ENCODE data around the gene SEPTIN1.

The SEPTIN1 gene

DNA sequence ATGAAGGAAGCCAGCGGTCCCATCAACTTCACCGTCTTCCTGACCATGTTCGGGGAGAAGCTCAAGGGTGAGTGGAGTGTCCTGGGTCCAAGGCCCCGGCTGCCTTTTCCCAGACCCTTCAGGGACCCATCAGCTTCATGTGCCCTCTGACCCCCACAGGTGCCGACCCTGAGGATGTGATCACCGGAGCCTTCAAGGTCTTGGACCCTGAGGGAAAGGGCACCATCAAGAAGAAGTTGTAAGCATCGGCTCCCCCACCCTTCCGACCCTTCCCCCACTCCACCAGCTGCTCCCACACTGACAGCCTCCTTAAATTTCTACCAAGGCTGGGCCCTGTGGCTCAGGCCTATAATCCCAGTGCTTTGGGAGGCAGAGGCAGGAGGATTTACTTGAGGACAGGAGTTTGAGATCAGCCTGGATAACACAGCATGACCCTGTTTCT lies 5.9 kb downstream of the SEPTIN1 start:
- DNase-seq, result no peak

DNA sequence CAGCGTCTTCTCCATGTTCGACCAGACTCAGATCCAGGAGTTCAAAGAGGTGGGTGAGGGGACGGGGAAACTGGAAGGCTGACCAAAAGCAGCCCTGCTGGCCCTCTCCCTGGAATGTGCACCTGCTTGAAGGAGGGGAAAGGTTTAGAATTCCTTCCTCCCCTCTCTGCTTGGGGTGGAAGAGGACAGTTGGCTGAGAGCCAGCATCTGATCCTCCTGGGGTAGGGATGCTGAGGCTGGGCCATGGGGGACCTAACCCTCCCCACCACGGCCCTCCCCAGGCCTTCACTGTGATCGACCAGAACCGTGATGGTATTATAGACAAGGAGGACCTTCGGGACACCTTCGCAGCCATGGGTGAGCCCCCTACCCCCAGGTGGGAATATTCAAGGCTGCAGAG lies 6.5 kb downstream of the SEPTIN1 start:
- DNase-seq, result no peak

DNA sequence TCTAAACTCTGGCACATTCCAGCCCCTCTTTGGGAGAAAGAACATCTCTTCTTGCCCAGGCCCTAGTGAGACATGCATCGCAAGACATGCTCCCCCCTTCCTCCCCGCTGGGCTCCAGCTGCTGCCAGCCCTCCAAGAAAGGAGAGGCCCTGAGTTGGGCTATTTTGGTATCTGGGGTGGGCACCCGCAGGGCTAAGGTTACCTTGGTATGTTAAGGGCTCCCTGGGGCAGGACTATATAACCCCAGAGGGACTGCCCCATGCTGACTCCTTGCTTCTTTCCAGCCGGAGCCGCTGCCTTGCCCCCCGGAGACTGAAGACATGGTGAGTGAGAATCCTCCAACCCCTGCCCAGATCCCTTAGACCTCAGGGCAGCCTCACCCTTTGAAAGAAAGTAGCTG lies 7.8 kb downstream of the SEPTIN1 start, which contains the start of gene MYL11:
Gene MYL11 (plus strand): TSS at position 265 of the 400 bp plus-strand sequence. CDS start 56 bp downstream, at position 321.
- DNase-seq, result no peak

DNA sequence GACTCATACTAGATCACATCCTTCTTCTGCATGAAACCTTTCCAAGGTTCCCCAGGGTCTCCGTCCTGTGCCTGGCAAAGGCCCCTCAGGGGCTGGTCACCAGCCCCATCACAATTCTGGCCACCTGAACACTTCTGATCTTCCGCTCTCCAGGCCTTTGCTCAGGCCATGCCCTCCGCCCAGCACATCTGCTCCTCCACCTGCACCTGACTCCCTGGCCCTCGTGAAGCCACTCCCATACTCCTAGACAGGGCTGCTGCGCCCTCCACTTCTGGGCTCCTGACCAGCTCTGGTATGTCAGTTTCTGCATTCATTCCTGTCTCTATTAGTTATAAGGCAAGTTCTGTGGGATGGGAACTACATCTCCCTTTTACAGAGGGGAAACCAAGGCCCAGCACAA lies 9.6 kb downstream of the SEPTIN1 start:
- no peak for DNase-seq

DNA sequence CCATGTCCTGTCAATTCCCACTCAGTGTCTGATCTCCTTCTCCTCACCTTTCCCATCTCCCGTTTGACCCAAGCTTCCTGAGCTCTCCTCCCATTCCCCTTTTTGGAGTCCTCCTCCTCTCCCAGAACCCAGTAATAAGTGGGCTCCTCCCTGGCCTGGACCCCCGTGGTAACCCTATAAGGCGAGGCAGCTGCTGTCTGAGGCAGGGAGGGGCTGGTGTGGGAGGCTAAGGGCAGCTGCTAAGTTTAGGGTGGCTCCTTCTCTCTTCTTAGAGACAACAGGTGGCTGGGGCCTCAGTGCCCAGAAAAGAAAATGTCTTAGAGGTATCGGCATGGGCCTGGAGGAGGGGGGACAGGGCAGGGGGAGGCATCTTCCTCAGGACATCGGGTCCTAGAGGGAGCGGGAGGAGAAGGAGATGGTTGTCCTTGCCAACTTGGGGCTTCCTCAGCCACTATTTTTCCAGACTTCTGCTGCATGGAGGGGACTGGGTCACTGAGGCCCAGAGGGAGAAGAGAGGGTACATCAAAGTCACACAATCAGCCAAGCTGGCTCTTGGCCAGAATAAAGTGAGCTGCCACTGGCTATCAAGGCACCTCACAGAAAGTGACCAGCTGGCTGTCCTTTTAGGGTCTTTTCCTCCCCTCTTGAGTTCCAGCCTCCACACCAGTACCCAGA lies 10.2 kb downstream of the SEPTIN1 start:
- no peak for DNase-seq

DNA sequence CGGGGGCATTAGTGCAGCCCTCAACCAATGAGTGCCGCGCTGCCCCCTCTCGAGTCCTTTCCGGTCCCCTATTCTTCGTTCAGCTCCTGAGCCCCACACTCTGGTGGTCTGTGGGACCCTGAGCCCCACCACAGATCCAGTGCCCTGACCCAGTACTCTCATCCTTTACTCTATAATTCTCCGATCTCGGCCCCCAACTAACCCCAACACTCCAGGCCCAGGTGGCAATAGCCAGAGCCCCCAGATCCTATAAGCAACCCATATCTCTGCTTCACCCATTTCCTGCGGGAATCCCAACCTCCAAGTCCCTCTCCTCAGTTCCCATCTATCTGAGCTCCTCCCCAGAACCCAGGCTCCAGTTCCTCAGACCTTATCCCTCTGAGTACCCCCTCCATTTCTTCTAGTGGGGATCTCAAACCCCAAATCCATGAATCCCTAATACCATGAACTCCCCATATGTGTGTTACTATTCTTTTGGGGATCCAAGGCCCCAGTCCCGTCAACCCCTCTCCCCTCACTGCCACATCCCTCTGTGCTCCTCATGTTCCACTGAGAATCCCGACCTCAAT lies 11.0 kb downstream of the SEPTIN1 start:
- no peak for DNase-seq

DNA sequence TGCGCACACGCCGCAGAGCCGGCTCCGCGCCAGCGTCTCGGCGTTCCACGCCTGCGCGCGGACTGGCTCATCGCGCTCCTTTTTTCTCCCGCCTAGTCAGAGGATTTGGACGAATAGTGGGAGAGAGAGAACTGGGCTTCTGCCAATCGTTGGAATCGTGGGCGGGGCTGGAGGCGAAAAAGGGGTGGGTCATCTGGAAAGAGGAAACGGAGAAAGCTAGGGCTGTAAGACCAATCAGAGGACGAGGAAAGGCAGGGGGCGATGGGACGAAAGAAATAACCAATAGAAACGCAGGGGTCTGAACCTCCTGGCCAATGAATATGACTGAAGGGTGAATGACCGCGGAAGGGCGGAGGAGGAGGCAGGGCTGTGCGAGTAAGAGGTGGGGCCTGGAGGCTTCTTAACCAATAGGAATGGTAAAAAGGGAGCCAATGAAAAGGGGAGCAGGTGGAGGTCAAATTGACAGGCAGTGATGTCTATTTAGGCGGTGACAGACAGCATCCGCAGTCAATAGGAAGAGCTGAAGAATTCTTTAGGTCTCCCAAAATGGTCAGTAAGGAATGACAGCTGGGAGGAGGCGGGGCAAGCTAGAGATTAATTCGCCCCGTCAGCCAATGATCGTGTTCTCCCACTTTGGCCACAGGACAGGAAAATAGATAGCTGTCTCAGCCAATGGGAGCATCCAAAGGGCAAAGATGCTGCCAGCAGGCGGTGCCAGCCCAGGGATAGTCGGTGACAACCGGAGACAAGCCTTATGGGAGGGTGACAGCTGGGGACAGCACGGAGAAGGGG lies 11.7 kb downstream of the SEPTIN1 start, which contains the start of gene TBC1D10B:
Gene TBC1D10B (minus strand): TSS at position 39 of the 792 bp plus-strand sequence. CDS start 311 bp downstream, outside the sequence.
- peak; percentile 99 to 100 for DNase-seq

DNA sequence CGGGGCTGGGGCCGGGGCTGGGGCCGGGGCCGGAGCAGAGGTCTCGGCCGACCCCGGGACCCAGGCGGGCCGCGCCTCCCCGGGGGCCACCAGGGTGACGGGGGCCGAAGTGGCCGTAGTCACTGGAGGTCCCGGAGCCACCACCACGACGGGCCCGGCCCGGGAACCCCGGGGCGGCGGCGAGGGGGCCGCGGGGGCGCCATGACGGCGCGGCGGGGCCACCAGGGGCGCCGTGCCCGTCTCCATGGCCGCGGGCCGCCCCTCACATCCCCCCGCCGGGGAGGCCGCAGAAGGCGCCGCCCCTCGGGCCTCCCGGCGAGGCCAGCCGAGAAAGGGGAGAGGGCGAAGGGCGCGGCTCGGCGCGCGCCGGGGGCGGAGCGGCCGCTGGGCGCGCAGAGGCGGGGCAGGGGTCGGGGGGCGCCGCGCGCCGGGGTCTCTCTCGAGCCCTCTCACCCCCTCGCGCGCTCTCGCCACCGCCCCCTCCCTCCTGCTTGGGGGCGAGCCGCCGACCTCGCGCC lies 12.4 kb downstream of the SEPTIN1 start:
- no peak for DNase-seq

DNA sequence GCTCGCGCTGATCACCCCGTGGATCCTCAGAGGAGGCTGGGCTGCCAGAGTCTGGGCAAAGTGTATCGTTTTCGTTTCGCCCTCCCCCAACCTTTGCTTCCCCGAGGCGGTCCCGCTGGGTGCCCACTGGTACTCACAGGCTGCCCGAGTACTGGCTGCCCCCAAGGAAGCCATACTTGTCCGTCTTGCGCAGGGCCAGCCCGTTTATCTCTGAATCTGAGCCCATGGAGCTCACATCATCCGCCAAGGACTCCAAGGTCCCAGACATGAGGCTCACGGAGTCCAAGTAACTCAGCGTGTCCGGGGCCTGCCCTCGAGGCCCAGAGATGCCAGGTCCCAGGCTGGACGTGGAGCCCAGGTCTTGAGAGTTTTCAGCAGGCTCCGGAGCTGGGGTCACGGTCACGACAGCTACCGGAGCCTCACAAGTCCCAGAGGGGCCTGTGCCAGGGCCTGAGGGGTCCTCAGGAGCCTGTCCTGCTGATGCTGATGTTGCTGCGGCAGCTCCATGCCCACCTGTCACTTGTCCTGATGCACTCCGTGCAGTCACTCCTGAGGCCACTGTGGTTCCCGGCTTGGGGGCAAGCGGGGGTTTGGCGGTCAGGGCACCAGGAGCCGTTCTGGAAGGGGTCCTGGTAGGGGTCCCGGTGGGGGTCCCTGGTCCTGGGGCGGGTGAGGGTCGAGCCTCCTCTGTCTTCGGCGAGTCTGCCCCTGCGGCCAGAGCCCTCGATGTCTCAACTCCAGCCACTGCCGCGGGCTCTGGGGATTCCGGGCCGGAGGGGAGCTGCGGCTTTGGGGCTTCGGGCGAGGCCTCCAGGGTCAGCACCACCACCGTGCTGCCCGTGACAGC lies 13.0 kb downstream of the SEPTIN1 start:
- DNase-seq, result peak in 1 of 2 experiments; percentile 46

DNA sequence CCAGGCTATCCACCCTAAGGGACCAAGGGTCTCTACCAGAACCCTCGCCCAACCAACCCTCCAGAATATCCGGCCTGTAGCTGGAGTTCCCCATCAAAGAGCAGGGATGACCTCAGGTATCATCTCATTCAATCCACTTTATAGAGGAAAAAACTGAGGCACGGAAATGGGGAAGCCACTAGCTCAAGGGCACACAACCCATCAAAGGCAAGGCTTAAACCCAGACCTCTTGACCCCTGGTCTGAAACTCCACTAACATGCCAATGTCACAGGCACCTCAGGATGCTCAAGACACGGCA lies 13.6 kb downstream of the SEPTIN1 start:
- DNase-seq, result no peak

DNA sequence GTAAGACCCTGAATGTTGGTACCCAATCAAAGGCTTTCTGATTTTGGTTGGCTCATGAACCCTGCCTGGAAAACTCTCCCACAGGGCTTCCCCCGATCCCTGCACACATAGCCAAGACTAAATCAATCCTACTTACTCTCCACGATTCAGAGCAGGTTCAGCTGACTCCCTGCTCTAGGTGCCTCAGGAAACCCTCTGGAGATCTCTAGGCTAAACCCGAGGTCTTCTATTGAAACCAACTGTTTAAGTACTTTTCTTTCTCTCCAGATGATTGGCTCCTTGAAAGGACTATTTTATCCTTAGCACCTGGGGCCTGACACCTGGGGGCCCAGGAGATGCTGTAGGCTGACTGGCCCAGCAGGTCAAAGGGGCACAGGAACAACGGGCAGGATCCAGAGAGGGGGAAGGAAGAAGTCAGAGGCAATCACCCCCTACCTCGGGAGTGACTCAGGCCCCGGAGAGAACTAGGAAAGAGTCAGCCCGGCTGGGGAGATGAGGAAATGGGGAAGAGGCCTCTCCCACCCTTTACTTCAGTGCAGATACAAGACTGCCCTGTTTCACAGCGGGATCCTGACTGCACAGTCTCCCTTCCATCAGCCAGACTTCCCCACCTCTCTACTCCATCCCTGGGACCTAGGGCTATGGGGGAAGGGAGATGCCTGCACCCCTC lies 14.1 kb downstream of the SEPTIN1 start:
- DNase-seq, result no peak

DNA sequence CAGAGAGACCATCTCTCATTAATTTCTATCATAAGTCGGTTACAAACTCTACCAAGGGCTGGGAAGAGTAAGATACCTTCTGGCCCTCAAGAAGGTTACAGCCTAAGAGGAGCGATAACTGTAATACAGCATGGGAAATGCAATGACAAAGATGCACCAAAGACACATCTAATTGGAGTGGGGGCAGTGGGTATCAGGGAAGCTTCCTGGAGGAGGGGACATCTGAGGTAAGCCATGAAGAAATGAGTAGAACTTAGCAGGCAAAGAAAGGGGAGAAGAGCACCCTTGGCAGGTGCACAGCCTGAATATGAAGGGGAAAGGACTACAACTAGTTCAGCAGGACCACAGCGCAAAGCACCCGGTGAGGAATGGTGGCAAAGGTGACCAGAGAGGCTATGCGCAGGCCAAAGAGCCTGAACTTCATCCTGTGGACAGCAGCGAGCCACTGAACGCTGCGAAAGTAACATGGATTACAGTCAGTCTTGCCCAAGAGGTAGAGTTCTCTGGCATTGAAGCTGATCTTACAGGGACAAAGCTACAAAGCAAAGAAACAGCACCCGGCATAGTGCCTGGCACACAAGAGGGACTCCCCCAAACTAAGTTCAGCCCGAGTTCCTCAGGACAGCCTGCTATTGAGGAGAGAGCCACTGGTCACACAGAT lies 14.9 kb downstream of the SEPTIN1 start:
- no peak for DNase-seq

DNA sequence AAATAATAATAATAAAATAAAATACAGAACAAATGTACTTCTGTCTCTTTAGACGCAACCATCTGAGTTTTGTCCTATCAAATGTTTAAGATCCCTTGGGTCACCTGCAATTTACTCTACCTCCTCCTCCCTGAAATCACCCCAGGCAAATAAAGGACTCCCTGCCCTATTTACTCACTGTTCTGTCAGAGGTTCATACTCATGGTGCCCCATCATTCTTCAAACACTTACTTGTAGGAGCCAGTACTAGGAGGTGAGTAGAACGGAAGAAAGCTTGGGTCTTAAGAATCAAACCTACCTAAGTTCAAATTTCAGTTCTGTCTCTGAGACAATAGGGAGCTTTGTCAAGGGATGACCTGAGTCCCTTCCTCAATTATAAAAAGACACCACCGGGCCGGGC lies 15.8 kb downstream of the SEPTIN1 start:
- DNase-seq, result no peak

DNA sequence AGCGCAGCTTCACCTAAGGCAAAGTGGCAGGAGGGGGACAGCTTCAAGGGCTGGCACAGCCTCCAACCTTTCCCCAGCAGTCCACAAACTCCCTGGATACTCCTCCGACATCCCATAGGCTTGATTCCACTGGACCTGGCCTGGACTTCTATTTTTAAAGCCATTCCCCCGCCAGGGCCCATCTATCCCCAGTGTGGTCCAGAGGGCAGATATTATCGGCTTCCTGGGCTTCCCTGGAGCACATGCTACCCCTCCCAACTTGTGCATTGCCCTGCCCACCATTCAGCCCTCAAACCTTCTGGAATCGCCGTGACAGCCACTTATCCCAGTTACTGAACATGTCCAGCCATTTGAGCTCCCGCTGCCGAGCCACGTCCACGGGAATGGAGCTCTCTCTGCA lies 17.2 kb downstream of the SEPTIN1 start:
- no peak for DNase-seq

DNA sequence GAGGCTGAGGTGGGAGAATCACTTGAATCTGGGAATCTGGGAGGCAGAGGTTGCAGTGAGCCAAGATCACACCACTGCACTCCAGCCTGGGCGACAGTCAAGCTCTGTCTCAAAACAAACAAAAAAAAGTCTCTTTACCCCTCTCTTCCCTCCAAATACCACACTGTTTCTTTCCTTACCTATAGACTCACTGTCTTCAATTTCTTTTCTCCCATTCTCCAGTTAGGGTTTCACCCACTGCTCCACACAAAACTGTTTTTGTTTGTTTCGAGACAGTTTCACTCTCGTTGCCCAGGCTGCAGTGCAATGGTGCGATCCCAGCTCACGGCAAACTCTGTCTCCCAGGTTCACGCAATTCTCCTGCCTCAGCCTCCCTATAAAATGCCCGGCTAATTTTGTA lies 21.2 kb downstream of the SEPTIN1 start:
- DNase-seq, result no peak

DNA sequence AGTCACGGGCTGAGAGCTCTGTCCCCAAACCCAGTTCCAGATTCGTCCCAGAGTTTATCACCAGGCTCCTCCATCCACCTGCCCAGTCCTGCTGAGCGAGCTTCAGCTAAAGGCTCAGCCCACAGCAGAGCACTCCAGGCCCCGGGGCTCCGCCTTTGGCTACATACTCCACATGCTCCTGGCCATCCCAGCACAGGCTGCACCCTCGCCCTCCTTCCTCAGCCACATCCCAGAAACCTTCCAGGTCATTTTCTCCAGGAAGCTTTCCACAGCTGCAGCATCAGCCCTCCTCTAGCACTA lies 22.5 kb downstream of the SEPTIN1 start:
- DNase-seq, result no peak

DNA sequence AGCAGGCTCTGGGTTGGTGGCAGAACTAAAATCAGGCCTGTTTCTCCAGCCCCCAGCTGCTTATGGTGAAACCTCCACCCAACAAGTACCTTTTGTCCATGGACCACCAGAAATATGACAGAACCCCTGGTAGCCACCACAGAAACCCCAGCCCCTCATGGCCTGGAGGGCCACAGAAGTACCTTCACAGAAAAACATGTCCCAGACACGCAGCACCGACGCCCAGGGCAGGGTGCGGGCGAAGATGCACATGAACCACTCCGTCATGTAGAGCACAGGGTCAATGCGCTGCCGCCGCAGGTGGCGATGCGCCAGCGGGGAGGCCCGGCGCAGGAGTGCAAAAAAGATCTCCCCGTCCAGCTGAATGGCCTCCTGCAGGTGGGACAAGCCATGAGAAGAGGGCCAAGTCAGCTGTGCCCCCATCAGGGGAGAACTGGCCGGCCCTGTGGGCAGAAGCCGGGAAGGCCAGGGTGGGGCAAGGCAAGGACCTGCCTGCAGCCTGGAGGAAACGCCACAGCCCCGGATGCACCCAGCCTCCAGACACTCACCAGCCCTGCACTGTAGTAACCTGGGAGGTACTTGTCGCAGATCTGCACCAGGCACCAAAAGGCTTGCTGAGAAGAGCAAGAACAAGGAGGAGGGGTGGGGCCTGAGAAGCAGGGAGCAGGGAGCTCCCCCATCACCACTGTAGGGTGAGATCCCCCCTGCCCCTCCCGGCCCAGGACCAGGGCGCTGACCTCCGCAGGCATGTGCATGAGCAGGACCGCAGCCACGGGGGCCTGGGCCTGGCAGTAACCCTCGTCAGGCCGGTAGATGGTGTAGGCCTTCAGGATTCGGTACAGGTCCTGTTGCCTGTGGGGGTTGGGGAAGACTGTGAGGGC lies 23.1 kb downstream of the SEPTIN1 start:
- DNase-seq, result no peak

DNA sequence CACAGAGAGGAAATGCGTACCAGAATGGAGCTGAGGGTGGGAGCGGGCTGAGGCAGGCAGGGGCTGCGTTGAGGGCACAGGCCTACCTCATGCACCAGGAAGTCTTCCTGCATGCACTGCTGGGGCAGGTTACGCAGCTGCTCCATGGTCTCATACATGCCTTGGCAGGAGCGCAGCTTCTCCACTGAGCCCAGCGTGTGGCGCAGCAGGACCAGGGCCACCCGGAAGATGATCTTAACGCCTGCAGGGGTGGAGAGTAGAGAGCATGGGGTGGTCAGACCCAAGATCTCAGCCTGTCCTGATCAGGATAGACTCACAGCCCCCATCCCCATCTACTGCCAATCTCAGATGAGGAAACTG lies 23.8 kb downstream of the SEPTIN1 start:
- no peak for DNase-seq

DNA sequence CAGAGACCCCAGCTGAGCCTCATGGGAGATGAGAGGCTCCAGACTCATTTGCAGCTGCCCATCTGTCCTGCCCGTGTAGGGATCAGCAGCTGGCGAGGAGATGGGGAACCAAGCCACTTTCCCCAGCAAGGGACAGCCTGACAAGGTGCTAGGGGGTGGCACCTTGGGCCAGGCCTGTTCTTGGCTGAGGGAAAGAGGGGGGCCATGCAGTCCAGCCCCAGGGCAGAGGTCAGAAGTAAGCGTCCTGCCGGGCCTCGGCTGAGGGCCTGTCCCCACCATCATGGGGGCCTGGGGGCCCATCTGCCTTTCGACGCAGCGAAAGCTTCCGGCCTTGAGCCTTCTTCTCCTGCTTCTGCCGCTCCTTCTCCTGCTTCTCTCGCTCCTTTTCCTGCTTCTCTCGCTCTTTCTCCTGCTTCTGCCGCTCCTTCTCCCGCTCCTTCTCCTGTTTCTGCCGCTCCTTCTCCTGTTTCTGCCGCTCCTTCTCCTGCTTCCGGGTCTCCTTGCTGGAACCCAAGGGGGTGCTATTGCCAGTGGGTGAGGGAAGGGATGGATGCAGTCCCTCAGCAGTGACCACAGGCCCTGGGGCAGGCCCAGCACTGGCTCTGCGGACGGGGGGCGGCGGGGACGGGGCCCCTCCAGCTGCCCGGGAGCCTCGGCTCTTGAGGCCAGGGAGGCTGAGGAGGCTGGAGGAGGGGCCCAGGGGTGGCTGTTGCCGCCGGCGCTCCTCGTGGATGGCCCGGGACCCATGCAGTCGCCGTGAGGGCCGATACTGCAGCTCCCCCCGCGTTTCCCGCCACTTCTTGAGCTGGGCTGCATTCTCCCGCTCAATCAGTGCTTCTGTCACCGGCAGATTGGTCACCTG lies 24.4 kb downstream of the SEPTIN1 start:
- no peak for DNase-seq
